ENCODE data around the gene JADE2.

The JADE2 gene

GRCh38 chr5:134576386-134577021 lies 51.0 kb downstream of the JADE2 start:
- no peak overlapping the region for H3K4me3 ChIP-seq (ENCODE audit: low read depth, low read length)
- DNase-seq (ENCODE audit: low read depth), result no peak
- TF ChIP-seq MAX (IDR thresholded peaks at IDR 0.05; ENCODE audit: low read depth, low read length), result no peak
- TF ChIP-seq POLR2A (IDR thresholded peaks at IDR 0.05; ENCODE audit: extremely low read depth, insufficient read length), result no peak
- TF ChIP-seq CTCF (IDR thresholded peaks at IDR 0.05; ENCODE audit: low read depth, low read length), result no peak
- no peak for TF ChIP-seq MYC (IDR thresholded peaks at IDR 0.05; ENCODE audit: low read depth, low read length)

GRCh38 chr5:134577022-134577795 lies 51.7 kb downstream of the JADE2 start:
- TF ChIP-seq MAX (IDR thresholded peaks at IDR 0.05; ENCODE audit: low read depth, low read length) (no peak), POLR2A (IDR thresholded peaks at IDR 0.05; ENCODE audit: extremely low read depth, insufficient read length) (no peak), CTCF (IDR thresholded peaks at IDR 0.05; ENCODE audit: low read depth, low read length) (no peak), MYC (IDR thresholded peaks at IDR 0.05; ENCODE audit: low read depth, low read length) (no peak)

GRCh38 chr5:134577796-134578577 lies 52.5 kb downstream of the JADE2 start:
- H3K4me3 ChIP-seq (ENCODE audit: low read depth, low read length), result no peak overlapping the region
- TF ChIP-seq CTCF (IDR thresholded peaks at IDR 0.05; ENCODE audit: low read depth, low read length), result peak; percentile 81
- no peak for TF ChIP-seq POLR2A (IDR thresholded peaks at IDR 0.05; ENCODE audit: extremely low read depth, insufficient read length)
- no peak for TF ChIP-seq MAX (IDR thresholded peaks at IDR 0.05; ENCODE audit: low read depth, low read length)
- DNase-seq (ENCODE audit: low read depth), result peak; percentile 76

More at GRCh38 chr5:134577022-134577795, 51.7 kb downstream of the JADE2 start:
- no peak overlapping the region for H3K4me3 ChIP-seq (ENCODE audit: low read depth, low read length)
- DNase-seq (ENCODE audit: low read depth), result no peak

- no peak overlapping the region for H3K4me3 ChIP-seq (ENCODE audit: low read depth, low read length)
- TF ChIP-seq POLR2A (IDR thresholded peaks at IDR 0.05; ENCODE audit: extremely low read depth, insufficient read length), result no peak
- no peak for TF ChIP-seq CTCF (IDR thresholded peaks at IDR 0.05; ENCODE audit: low read depth, low read length)
- TF ChIP-seq MAX (IDR thresholded peaks at IDR 0.05; ENCODE audit: low read depth, low read length), result no peak
- no peak for TF ChIP-seq MYC (IDR thresholded peaks at IDR 0.05; ENCODE audit: low read depth, low read length)
- DNase-seq (ENCODE audit: low read depth), result no peak
These were observed 53.3 kb downstream of the JADE2 start for GRCh38 chr5:134578578-134579283.

GRCh38 chr5:134579284-134579771 lies 53.9 kb downstream of the JADE2 start:
- no peak for DNase-seq (ENCODE audit: low read depth)
- no peak overlapping the region for H3K4me3 ChIP-seq (ENCODE audit: low read depth, low read length)
- TF ChIP-seq CTCF (IDR thresholded peaks at IDR 0.05; ENCODE audit: low read depth, low read length) (no peak), POLR2A (IDR thresholded peaks at IDR 0.05; ENCODE audit: extremely low read depth, insufficient read length) (no peak), MYC (IDR thresholded peaks at IDR 0.05; ENCODE audit: low read depth, low read length) (no peak), MAX (IDR thresholded peaks at IDR 0.05; ENCODE audit: low read depth, low read length) (no peak)

All from NB4 (cell line).